SH-SY5Y (cell line): ENCODE results near the gene ZNF146.

Source experiments
- GATA2 ChIP-seq: IDR thresholded peaks from 2 replicates; pipeline ENCODE4 v1.6.1; 2011; ENCODE audit warnings: mild to moderate bottlenecking, low read depth, low read length
- GATA3 ChIP-seq: IDR thresholded peaks from 2 replicates; pipeline ENCODE4 v1.6.1; 2011; ENCODE audit warnings: low read depth, mild to moderate bottlenecking, low read length, moderate library complexity

- no peak for TF ChIP-seq GATA2
- TF ChIP-seq GATA3, result no peak
Measured at GRCh38 chr19:36196249-36196648, 18.7 kb upstream of the ZNF146 start.
